ENCODE results near the gene GIPC2.
A peak's percentile ranks its signal among the peaks of the same experiment; 100 is the strongest.
"Not testable (repeated sequence)": the region's sequence is repeated elsewhere in the genome, so short reads cannot be mapped to it uniquely, and the experiment has no call there.

The GIPC2 gene

DNA sequence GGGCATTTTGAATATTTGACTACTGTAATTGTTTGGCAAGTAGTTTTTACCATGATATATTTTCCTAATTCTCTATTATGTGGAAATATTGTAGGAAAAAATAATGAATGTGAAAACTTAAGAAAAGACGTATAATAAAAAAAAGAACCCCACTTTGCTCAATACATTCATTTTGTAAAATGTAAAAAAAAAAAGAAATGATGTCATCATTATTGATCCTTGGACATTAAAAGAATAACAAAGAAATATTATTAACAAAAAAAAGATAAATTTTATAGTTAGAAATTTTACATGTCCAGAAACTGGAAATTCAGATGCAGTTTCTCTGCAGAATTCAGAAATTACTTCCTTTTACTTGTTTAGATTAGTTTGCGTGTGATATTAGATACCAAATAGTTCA is 5.2 kb downstream of the GIPC2 start:
- peaks cover 12% of the 10 kb centered on the region; the same call in 1 of the 2 replicates for H3K27me3 ChIP-seq (ENCODE audit: insufficient read depth, low read length)
- H3K36me3 ChIP-seq (ENCODE audit: insufficient read depth, low read length): no peaks in the 10 kb centered on the region
- no peak overlapping the region for H3K4me3 ChIP-seq (ENCODE audit: low read depth, low read length)
- H3K79me2 ChIP-seq (ENCODE audit: control insufficient read depth, insufficient read depth, low read length, unreplicated experiment): no peaks in the 10 kb centered on the region
- no peak overlapping the region for H3K27ac ChIP-seq (ENCODE audit: low read depth, low read length)
- H3K4me1 ChIP-seq (ENCODE audit: control insufficient read depth, insufficient read depth, low read length, unreplicated experiment): peaks cover 5% of the 10 kb centered on the region
- no peak overlapping the region for H2AFZ ChIP-seq (ENCODE audit: low read length, unreplicated experiment)

DNA sequence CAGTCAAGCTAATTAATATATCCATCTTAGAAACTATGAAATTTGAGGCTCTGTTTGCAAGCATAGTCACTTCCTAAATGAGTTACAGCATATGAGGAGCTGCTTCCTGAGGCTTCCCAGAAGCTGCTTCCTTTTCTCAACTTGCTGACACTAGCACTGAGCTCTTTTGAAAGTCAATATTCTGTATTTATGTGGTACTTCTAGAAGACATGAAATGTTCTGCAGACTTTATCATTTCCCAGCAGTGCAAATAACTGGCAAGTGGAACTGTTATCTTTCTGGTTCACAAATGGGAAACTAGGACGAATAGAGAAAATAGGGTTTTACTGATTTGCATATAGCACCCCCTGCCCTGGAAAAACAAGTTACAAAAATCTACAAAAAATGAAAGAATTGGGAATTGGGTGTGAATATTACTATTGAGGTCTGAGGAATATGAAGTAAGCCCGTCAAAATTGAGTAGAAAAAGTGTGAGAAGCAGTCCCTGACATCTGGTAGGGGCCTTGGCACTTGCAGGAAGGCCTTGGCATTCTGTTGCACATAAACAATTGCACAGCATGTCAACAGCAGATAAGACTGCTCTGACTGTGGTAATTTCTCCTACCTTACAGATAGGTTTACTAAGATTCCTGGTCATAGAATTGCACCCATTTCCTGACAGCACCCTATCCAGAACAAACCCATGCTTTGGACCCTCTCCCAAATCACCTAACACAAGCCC is 7.1 kb downstream of the GIPC2 start:
- H3K79me2 ChIP-seq (ENCODE audit: control insufficient read depth, insufficient read depth, low read length, unreplicated experiment): no peaks in the 10 kb centered on the region
- no peaks in the 10 kb centered on the region for H3K36me3 ChIP-seq (ENCODE audit: insufficient read depth, low read length)
- H3K4me1 ChIP-seq (ENCODE audit: control insufficient read depth, insufficient read depth, low read length, unreplicated experiment): peaks cover 5% of the 10 kb centered on the region
- no peak overlapping the region for H3K4me3 ChIP-seq (ENCODE audit: low read depth, low read length)
- H3K27me3 ChIP-seq (ENCODE audit: insufficient read depth, low read length): no peaks in the 10 kb centered on the region
- no peak overlapping the region for H2AFZ ChIP-seq (ENCODE audit: low read length, unreplicated experiment)
- H3K27ac ChIP-seq (ENCODE audit: low read depth, low read length): no peak overlapping the region

DNA sequence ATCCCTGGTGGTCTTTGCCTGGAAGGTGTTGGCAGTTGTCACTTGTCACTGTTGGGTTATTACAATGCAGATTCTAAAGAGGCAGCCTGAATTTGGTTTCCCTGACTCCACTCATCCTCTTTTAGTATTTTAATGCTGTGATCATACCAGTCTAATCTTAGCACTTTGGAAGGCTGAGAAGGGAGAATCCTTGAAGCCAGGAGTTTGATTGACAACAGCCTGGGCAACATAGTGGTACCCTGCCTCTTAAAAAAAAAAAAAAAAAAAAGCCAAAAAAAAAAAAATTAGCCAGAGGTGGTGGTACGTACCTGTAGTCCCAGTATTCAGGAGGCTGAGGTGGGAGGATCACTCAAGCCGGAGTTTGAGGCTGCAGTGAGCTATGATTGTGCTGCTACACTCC is 7.7 kb downstream of the GIPC2 start:
- Histone ChIP-seq H3K4me1 (ENCODE audit: control insufficient read depth, insufficient read depth, low read length, unreplicated experiment) (peaks cover 8% of the 10 kb centered on the region), H3K36me3 (ENCODE audit: insufficient read depth, low read length) (no peaks in the 10 kb centered on the region), H3K79me2 (ENCODE audit: control insufficient read depth, insufficient read depth, low read length, unreplicated experiment) (no peaks in the 10 kb centered on the region), H3K4me3 (ENCODE audit: low read depth, low read length) (no peak overlapping the region), H3K27me3 (ENCODE audit: insufficient read depth, low read length) (no peaks in the 10 kb centered on the region), H2AFZ (ENCODE audit: low read length, unreplicated experiment) (no peak overlapping the region), H3K27ac (ENCODE audit: low read depth, low read length) (no peak overlapping the region)

DNA sequence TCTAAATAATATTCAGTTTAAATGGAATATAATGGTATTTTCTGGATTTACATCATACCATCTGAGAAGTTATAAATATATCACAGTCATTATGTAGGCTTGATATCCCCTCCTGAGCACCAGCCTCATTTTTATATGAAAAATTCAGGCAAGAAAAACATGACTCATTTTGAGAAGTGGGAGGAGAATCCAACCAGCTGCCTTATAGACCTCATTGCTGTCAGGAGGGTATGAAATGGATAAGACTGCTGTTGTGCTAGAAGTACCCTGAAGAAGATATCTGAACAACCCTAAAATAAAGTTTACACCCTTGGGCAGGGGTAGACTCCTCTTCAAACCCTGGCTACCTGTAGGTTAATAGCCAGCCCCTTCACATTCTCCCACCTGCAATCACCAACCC is 8.8 kb downstream of the GIPC2 start:
- peaks cover 13% of the 10 kb centered on the region for H3K4me1 ChIP-seq (ENCODE audit: control insufficient read depth, insufficient read depth, low read length, unreplicated experiment)
- no peaks in the 10 kb centered on the region for H3K27me3 ChIP-seq (ENCODE audit: insufficient read depth, low read length)
- no peak overlapping the region for H3K4me3 ChIP-seq (ENCODE audit: low read depth, low read length)
- H3K27ac ChIP-seq (ENCODE audit: low read depth, low read length): no peak overlapping the region
- no peaks in the 10 kb centered on the region for H3K79me2 ChIP-seq (ENCODE audit: control insufficient read depth, insufficient read depth, low read length, unreplicated experiment)
- H3K36me3 ChIP-seq (ENCODE audit: insufficient read depth, low read length): no peaks in the 10 kb centered on the region
- peak overlapping the region; percentile 41 for H2AFZ ChIP-seq (ENCODE audit: low read length, unreplicated experiment)

DNA sequence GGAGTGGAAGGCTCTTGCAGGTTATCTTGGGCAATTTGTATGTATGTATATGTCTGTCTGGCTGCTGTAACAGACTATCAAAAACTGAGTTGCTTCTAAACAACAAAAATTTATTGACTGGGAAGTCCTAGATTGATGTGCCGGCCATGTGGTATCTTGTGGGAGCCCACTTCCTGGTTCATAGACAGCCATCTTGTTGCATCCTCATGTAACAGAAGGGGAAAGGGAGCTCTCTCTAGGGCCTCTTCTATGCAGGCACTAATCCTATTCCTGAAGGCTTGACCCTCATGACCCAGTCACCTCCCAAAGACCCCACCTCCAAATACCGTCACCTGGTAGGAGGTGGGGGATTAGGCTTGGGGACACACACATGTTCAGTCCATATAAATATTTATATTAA is 9.2 kb downstream of the GIPC2 start:
- Histone ChIP-seq H3K4me3 (ENCODE audit: low read depth, low read length) (no peak overlapping the region), H2AFZ (ENCODE audit: low read length, unreplicated experiment) (peak overlapping the region; percentile 41), H3K27me3 (ENCODE audit: insufficient read depth, low read length) (no peaks in the 10 kb centered on the region)

DNA sequence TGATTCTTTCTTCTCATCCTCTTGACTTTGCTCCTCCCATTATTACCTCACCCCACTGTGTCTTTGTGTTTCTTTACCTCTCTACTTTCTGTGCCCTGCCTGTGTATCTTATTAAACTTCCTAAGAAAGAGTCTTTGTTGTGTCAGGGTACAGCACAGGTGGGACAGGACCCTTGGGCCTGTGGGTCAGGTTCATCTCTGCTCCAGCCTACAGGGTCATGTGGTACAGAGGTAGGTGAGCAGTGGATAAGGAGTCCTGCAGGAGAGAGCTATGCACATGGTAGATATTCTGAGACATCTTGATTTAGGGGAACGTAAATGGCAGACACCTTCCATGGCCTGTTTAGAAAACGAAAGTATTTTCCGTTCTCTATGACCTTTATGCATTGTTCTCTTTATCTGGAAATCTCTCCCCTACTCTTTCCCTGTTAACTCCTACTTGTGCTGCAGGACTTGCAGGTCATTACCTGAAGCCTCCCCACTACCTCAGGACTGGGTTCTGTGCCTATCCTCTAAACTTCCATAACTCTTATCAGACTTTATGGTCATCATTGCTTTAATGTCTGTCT is 9.9 kb downstream of the GIPC2 start:
- Histone ChIP-seq H3K36me3 (ENCODE audit: insufficient read depth, low read length) (no peaks in the 10 kb centered on the region), H3K27ac (ENCODE audit: low read depth, low read length) (no peak overlapping the region), H3K4me1 (ENCODE audit: control insufficient read depth, insufficient read depth, low read length, unreplicated experiment) (peaks cover 13% of the 10 kb centered on the region), H3K79me2 (ENCODE audit: control insufficient read depth, insufficient read depth, low read length, unreplicated experiment) (no peaks in the 10 kb centered on the region), H3K27me3 (ENCODE audit: insufficient read depth, low read length) (no peaks in the 10 kb centered on the region), H3K4me3 (ENCODE audit: low read depth, low read length) (no peak overlapping the region), H2AFZ (ENCODE audit: low read length, unreplicated experiment) (no peak overlapping the region)

More for the DNA sequence above, 9.2 kb downstream of the GIPC2 start:
- H3K79me2 ChIP-seq (ENCODE audit: control insufficient read depth, insufficient read depth, low read length, unreplicated experiment): no peaks in the 10 kb centered on the region
- no peak overlapping the region for H3K27ac ChIP-seq (ENCODE audit: low read depth, low read length)
- peaks cover 13% of the 10 kb centered on the region for H3K4me1 ChIP-seq (ENCODE audit: control insufficient read depth, insufficient read depth, low read length, unreplicated experiment)
- H3K36me3 ChIP-seq (ENCODE audit: insufficient read depth, low read length): no peaks in the 10 kb centered on the region

DNA sequence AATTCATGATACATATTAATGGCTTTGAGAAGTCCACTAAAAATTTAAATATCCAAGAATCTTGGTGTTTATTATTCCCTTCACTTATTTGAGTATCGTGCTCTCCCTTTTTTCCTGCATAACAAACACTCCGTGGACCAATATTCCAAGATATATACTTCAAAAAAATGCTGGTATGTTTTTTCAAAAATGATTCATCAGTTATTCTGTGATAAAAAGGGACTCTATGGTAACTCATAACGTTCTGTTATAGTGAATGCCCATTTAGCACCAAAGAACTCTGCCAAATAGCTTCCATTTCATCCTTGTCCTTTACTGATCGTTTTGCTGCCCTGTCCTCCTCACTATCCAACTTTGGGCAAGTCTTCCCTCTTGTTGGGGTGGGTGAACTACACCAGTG is 12.9 kb downstream of the GIPC2 start:
- no peaks in the 10 kb centered on the region for H3K79me2 ChIP-seq (ENCODE audit: control insufficient read depth, insufficient read depth, low read length, unreplicated experiment)
- peak overlapping the region; percentile 57 for H2AFZ ChIP-seq (ENCODE audit: low read length, unreplicated experiment)
- peak overlapping the region; percentile 12; the same call in 1 of the 2 replicates for H3K27ac ChIP-seq (ENCODE audit: low read depth, low read length)
- H3K4me1 ChIP-seq (ENCODE audit: control insufficient read depth, insufficient read depth, low read length, unreplicated experiment): peaks cover 21% of the 10 kb centered on the region
- H3K4me3 ChIP-seq (ENCODE audit: low read depth, low read length): no peak overlapping the region
- no peaks in the 10 kb centered on the region for H3K36me3 ChIP-seq (ENCODE audit: insufficient read depth, low read length)
- no peaks in the 10 kb centered on the region for H3K27me3 ChIP-seq (ENCODE audit: insufficient read depth, low read length)

DNA sequence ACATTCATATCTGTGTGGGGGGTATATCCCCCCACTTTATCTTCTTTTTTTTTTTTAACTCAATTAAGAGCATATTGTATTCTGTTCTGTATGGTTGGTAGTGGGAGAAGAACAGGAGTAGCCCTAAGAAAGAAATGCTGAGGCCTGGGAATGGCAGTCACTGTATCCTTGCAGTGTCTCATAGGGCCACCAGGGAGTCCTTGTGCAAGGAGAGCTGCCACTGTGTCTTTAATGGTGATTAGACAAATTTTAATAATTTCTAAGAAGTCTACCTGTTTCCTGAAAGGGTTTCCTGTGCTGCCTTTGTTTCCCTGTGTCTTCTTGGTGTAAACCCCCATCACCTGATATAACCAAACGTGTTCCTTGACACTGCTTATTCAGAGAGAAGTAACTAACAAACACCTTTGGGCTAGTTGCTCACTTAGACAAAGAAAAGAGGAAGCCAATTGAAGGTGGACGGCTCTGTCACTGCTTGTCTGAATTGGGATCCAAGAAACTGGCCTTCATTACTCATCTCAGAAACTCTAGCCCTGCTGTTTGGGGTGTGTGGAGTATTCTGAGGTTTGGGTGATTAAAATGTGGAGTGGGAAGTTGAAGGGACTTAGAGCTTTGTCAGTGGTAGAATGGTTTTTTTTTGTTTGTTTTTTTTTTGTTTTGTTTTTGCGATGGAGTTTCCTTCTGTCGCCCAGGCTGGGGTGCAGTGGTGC is 15.2 kb downstream of the GIPC2 start:
- Histone ChIP-seq H2AFZ (ENCODE audit: low read length, unreplicated experiment) (no peak overlapping the region), H3K27ac (ENCODE audit: low read depth, low read length) (peak overlapping the region; percentile 75)

DNA sequence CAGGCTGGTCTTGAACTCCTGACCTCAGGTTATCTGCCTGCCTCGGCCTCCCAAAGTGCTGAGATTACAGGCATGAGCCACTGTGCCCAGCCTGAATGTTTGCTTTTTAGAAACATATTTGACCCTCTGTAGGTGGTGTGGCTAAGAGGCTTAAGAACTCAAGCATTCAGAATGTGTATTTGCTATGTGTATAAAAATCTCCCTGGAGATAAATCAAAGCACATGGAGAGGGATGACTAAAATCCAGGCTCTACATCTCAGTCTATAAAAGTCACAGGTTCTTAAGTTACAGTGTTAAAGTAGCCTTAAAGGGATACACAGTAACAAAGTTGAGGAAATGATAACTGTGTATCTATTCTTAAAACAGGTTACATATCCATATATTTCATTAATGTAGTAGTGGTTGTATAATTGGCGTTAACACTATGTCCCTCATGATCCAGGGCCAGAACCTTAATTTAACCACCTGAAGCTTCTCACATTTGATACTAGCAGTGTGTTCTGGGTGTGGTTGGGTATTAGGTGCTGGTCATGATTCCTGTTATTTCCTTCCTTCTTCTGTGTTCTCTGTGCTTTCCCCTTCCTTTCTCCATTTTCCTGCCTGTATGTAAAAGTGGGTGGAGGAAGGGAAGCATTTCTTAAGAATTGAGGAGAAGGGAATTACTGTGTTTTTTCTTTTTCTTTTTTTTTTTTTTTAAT is 16.2 kb downstream of the GIPC2 start:
- peak overlapping the region; percentile 75 for H3K27ac ChIP-seq (ENCODE audit: low read depth, low read length)
- H2AFZ ChIP-seq (ENCODE audit: low read length, unreplicated experiment): peak overlapping the region; percentile 25
- H3K79me2 ChIP-seq (ENCODE audit: control insufficient read depth, insufficient read depth, low read length, unreplicated experiment): no peaks in the 10 kb centered on the region

More for the DNA sequence above, 15.2 kb downstream of the GIPC2 start:
- H3K27me3 ChIP-seq (ENCODE audit: insufficient read depth, low read length): no peaks in the 10 kb centered on the region
- H3K4me1 ChIP-seq (ENCODE audit: control insufficient read depth, insufficient read depth, low read length, unreplicated experiment): peaks cover 16% of the 10 kb centered on the region
- no peak overlapping the region for H3K4me3 ChIP-seq (ENCODE audit: low read depth, low read length)
- H3K36me3 ChIP-seq (ENCODE audit: insufficient read depth, low read length): no peaks in the 10 kb centered on the region
- H3K79me2 ChIP-seq (ENCODE audit: control insufficient read depth, insufficient read depth, low read length, unreplicated experiment): no peaks in the 10 kb centered on the region

DNA sequence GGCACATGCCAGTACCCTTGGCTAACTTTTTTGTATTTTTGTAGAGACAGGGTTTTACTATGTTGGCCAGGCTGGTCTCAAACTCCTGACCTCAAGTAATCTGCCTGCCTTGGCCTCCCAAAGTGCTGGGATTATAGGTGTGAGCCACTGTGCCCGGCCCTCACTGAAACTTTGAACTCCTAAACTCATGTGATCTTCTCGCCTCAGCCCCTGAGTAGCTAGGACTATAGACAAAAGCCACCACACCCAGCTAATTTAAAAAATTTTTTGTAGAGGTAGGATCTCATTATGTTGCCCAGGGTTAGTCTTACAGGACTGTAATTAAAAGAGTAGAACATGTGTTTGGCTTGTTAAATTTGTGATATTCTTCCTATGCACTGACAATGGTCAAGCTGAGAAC is 19.1 kb downstream of the GIPC2 start:
- not testable (repeated sequence) for H3K27me3 ChIP-seq (ENCODE audit: insufficient read depth, low read length); H3K79me2 ChIP-seq (ENCODE audit: control insufficient read depth, insufficient read depth, low read length, unreplicated experiment); H3K36me3 ChIP-seq (ENCODE audit: insufficient read depth, low read length); H2AFZ ChIP-seq (ENCODE audit: low read length, unreplicated experiment); H3K4me3 ChIP-seq (ENCODE audit: low read depth, low read length); H3K27ac ChIP-seq (ENCODE audit: low read depth, low read length)
- H3K4me1 ChIP-seq (ENCODE audit: control insufficient read depth, insufficient read depth, low read length, unreplicated experiment): peaks cover 10% of the 10 kb centered on the region

More for the DNA sequence above, 16.2 kb downstream of the GIPC2 start:
- no peak overlapping the region for H3K4me3 ChIP-seq (ENCODE audit: low read depth, low read length)
- H3K27me3 ChIP-seq (ENCODE audit: insufficient read depth, low read length): no peaks in the 10 kb centered on the region
- H3K36me3 ChIP-seq (ENCODE audit: insufficient read depth, low read length): no peaks in the 10 kb centered on the region
- H3K4me1 ChIP-seq (ENCODE audit: control insufficient read depth, insufficient read depth, low read length, unreplicated experiment): peaks cover 16% of the 10 kb centered on the region

All from ACC112 (cell line).